ENCODE results near the gene LAMC2.

LAMC2 gene

DNA sequence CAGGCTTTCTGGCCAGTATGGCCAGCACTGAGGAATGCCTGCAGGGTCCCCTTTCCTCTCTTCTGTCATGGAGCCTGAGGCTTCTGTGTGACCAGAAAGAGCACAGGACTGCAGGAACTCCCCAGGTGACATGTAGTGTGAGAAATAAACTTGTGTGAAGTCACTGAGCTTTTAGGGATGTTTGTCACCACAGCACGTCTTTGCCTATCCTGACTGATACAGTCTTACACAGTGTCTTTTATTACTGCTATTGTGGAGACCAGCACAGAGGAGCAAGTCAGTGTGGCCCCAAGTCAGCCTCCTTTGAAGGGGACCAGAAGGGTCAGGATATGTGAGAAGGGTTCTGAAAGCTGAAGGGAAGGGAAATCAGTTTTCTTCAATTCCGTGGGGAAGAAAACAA is 102.5 kb downstream of the LAMC2 start:
- no peak for TF ChIP-seq ZFX (IDR thresholded peaks at IDR 0.05)
- TF ChIP-seq, protein P1, sequence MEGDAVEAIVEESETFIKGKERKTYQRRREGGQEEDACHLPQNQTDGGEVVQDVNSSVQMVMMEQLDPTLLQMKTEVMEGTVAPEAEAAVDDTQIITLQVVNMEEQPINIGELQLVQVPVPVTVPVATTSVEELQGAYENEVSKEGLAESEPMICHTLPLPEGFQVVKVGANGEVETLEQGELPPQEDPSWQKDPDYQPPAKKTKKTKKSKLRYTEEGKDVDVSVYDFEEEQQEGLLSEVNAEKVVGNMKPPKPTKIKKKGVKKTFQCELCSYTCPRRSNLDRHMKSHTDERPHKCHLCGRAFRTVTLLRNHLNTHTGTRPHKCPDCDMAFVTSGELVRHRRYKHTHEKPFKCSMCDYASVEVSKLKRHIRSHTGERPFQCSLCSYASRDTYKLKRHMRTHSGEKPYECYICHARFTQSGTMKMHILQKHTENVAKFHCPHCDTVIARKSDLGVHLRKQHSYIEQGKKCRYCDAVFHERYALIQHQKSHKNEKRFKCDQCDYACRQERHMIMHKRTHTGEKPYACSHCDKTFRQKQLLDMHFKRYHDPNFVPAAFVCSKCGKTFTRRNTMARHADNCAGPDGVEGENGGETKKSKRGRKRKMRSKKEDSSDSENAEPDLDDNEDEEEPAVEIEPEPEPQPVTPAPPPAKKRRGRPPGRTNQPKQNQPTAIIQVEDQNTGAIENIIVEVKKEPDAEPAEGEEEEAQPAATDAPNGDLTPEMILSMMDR (conservative IDR thresholded peaks at IDR 0.05) = no peak

GRCh38 chr1:183289051-183289496 is 103.0 kb downstream of the LAMC2 start:
- H3K27ac ChIP-seq = no peak overlapping the region
- TF ChIP-seq, protein P1 (conservative IDR thresholded peaks at IDR 0.05) = no peak

More for the DNA sequence above, 102.5 kb downstream of the LAMC2 start:
- H3K27ac ChIP-seq = no peak overlapping the region

DNA sequence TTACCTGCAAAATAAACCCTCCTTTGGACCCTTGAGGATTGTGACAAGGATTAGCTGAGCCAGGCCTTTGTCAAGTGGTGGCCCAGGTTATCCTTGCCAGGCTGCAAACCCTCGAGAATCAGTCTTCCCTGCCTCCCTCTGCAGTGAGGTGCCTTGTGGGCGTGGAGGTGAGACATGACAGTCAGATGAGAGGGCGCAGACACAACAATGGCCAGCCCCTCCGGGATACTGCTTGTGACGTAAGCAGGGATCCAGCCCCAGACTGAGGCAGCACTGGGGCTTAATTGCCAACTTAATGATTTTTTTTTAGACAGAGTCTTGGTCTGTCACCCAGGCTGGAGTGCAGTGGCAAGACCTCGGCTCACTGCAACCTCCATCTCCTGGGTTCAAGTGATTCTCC is 104.6 kb downstream of the LAMC2 start:
- no peak for TF ChIP-seq ZFX (IDR thresholded peaks at IDR 0.05)
- TF ChIP-seq, protein P1 (conservative IDR thresholded peaks at IDR 0.05) = no peak
- H3K27ac ChIP-seq = no peak overlapping the region

DNA sequence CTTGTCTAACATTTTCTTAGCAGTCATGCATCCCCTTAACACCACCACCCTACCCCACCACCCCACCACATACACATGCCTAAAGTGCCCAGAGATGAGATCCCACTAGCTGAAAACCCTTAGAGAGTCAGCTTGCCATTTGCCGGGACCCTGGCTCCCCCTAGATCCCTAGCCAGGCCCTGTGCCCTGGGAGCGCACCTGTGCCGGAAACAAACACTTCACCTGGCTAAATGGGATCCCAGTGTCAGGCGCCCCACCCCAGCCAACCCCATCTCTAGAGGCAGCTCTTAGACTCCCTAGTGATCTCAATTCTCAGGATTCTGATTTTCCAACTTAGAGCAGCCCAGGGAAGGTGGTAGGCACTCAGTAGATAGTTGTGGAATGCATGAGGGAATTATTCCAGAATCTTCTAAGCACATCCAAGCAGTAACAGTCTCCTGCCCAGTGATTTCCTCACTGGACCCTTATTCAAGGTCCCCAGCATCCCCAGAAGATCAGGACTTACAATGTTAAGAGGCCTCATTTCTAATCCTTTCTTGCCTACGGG is 105.2 kb downstream of the LAMC2 start:
- no peak for TF ChIP-seq ZFX (IDR thresholded peaks at IDR 0.05)
- TF ChIP-seq, protein P1 (conservative IDR thresholded peaks at IDR 0.05) = no peak
- H3K27ac ChIP-seq = no peak overlapping the region

GRCh38 chr1:183291802-183292514 is 105.9 kb downstream of the LAMC2 start:
- TF ChIP-seq ZFX (IDR thresholded peaks at IDR 0.05) = no peak
- TF ChIP-seq, protein P1 (conservative IDR thresholded peaks at IDR 0.05) = no peak
- no peak overlapping the region for H3K27ac ChIP-seq

- no peak for TF ChIP-seq ZFX (IDR thresholded peaks at IDR 0.05)
- TF ChIP-seq, protein P1 (conservative IDR thresholded peaks at IDR 0.05) = no peak
- no peak overlapping the region for H3K27ac ChIP-seq
These were observed 107.2 kb downstream of the LAMC2 start for GRCh38 chr1:183293241-183293640.

DNA sequence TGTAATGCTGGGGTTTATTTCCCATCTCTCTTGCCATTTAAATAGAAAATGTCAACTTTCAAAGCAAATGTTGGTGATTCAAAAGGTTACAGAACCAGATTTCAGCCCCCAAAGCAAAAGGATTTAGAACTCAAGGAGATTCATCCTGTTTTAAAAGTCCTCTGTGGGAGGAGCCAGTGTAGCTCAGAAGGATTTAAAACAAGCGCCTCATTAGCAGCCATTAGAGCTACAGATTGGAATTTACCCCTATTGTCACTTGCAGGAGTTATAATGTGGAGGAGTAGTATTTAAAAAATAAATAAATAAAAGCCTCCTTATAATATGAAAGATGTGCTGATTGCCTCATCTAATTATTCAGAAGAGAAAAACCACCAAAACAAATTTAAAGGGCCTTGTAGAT is 107.8 kb downstream of the LAMC2 start:
- TF ChIP-seq, protein P1 (conservative IDR thresholded peaks at IDR 0.05) = no peak
- no peak for TF ChIP-seq ZFX (IDR thresholded peaks at IDR 0.05)
- no peak overlapping the region for H3K27ac ChIP-seq
